Fibroblast of the conjunctiva (primary cell): ENCODE measurements around the gene GAPDH.

Experiments used
- DNase-seq: peaks from one replicate; pipeline ENCODE4 v3.0.0-alpha.2; 2010; ENCODE audit warnings: low read depth

Gene GAPDH

DNA sequence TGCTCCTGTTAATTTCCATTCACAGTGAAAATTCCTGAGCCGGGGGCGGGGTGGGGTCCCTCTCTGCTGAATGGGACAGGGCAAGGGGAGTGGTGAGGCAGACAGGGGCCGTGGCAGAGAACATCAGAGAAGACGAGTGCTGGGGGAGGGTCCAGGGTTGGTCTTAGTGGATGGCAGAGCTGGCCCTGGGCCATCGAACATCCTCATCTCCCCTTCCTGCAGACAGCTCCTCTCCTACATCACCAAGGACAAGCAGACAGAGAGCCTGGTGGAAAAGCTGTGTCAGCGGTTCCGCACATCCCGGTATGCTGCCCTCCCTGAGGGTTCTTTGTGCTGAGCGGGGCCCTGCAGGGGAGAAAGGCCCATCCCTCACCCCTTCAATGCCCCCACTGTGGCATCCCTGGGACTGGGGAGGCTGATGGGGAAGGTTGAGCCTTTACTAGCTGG, 5.0 kb upstream of the GAPDH start:
- no peak for DNase-seq

DNA sequence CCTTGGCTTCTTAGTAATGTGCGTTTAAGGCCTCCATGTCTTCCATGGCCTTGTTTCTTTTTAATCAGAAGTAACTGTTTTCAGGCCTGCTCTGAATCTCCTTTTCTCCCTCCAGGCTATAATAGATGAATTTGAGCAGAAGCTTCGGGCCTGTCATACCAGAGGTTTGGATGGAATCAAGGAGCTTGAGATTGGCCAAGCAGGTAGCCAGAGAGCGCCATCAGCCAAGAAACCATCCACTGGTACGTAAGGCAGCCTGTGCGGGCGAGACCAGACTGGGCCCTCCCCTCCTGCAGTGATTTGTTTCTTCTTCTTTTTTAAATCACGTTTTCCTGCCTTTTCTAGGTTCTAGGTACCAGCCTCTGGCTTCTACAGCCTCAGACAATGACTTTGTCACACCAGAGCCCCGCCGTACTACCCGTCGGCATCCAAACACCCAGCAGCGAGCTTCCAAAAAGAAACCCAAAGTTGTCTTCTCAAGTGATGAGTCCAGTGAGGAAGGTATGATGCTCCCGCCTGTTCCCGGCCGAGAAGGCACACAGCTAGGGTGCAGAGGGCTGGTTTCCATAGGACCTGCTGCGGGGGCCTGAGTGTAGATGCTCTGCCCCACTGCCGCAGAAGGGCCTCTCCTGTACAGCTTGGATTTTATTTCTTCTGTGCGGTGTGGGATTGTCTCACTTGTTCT, 3.6 kb upstream of the GAPDH start:
- DNase-seq: no peak

DNA sequence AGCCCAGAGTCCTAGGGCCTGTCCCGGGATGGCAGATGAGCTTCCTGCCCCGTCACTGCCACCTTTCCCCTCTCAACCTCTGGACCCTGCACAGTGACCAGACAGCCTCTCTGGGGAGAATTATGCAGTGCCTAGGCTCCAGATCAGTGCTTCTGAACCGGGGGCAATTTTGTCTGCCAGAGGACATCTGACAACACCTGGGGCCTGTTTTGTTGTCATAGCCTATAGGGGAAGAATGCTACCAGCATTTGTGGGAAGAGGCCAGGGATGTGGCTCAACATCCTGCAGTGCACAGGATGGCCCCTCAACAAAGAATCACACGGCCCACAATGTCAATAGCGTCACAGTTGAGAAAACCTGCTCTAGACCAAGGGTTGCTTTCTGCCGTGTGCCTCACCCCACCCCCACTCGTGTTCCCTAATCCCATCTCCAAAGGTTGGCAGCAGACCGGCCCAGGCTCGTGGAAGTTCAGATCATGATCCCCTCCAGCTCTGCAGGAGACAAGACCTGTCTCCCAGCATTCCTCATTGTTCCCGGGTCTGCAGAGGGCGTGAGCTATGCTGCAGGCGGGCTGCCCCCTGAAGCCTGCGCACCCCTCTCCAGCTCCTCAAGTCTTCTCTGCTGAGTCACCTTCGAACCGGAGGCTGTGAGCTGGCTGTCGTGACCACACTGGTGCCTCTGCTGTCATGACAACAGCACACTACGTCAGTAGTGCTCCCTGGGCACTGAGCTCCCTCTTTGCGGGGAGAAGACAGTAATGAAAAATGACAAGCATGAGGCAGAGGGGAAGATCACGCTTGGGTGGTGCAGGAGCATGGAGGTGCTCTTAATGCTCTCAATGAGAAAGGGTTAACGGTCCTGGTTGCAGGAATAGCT, 2.0 kb upstream of the GAPDH start:
- DNase-seq: peak; percentile 91

DNA sequence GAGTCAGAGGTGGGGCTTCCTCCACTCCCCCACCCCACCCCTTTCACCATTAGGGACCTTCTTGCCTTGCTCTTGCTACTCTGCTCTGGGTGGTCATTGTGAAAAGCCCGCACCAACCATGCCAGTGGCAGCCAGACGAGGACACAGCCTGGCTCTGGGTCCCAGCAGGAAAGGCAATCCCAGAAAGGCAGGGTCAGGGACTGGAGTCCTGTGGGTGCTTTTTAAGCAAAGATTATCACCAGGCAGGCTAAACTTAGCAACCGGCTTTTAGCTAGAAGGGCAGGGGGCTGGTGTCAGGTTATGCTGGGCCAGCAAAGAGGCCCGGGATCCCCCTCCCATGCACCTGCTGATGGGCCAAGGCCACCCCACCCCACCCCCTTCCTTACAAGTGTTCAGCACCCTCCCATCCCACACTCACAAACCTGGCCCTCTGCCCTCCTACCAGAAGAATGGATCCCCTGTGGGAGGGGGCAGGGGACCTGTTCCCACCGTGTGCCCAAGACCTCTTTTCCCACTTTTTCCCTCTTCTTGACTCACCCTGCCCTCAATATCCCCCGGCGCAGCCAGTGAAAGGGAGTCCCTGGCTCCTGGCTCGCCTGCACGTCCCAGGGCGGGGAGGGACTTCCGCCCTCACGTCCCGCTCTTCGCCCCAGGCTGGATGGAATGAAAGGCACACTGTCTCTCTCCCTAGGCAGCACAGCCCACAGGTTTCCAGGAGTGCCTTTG, 1.2 kb upstream of the GAPDH start:
- DNase-seq: no peak

DNA sequence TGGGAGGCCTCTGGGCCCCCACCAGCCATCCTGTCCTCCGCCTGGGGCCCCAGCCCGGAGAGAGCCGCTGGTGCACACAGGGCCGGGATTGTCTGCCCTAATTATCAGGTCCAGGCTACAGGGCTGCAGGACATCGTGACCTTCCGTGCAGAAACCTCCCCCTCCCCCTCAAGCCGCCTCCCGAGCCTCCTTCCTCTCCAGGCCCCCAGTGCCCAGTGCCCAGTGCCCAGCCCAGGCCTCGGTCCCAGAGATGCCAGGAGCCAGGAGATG, 729 bp upstream of the GAPDH start:
- no peak for DNase-seq

DNA sequence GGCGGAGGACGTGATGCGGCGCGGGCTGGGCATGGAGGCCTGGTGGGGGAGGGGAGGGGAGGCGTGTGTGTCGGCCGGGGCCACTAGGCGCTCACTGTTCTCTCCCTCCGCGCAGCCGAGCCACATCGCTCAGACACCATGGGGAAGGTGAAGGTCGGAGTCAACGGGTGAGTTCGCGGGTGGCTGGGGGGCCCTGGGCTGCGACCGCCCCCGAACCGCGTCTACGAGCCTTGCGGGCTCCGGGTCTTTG, 303 bp downstream of the GAPDH start:
- DNase-seq: no peak

DNA sequence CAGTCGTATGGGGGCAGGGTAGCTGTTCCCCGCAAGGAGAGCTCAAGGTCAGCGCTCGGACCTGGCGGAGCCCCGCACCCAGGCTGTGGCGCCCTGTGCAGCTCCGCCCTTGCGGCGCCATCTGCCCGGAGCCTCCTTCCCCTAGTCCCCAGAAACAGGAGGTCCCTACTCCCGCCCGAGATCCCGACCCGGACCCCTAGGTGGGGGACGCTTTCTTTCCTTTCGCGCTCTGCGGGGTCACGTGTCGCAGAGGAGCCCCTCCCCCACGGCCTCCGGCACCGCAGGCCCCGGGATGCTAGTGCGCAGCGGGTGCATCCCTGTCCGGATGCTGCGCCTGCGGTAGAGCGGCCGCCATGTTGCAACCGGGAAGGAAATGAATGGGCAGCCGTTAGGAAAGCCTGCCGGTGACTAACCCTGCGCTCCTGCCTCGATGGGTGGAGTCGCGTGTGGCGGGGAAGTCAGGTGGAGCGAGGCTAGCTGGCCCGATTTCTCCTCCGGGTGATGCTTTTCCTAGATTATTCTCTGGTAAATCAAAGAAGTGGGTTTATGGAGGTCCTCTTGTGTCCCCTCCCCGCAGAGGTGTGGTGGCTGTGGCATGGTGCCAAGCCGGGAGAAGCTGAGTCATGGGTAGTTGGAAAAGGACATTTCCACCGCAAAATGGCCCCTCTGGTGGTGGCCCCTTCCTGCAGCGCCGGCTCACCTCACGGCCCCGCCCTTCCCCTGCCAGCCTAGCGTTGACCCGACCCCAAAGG, 804 bp downstream of the GAPDH start:
- DNase-seq: no peak

DNA sequence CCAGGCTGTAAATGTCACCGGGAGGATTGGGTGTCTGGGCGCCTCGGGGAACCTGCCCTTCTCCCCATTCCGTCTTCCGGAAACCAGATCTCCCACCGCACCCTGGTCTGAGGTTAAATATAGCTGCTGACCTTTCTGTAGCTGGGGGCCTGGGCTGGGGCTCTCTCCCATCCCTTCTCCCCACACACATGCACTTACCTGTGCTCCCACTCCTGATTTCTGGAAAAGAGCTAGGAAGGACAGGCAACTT, 1.3 kb downstream of the GAPDH start:
- no peak for DNase-seq

DNA sequence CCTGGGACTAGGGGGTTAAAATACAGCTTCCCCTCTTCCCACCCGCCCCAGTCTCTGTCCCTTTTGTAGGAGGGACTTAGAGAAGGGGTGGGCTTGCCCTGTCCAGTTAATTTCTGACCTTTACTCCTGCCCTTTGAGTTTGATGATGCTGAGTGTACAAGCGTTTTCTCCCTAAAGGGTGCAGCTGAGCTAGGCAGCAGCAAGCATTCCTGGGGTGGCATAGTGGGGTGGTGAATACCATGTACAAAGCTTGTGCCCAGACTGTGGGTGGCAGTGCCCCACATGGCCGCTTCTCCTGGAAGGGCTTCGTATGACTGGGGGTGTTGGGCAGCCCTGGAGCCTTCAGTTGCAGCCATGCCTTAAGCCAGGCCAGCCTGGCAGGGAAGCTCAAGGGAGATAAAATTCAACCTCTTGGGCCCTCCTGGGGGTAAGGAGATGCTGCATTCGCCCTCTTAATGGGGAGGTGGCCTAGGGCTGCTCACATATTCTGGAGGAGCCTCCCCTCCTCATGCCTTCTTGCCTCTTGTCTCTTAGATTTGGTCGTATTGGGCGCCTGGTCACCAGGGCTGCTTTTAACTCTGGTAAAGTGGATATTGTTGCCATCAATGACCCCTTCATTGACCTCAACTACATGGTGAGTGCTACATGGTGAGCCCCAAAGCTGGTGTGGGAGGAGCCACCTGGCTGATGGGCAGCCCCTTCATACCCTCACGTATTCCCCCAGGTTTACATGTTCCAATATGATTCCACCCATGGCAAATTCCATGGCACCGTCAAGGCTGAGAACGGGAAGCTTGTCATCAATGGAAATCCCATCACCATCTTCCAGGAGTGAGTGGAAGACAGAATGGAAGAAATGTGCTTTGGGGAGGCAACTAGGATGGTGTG, 1.9 kb downstream of the GAPDH start:
- no peak for DNase-seq

DNA sequence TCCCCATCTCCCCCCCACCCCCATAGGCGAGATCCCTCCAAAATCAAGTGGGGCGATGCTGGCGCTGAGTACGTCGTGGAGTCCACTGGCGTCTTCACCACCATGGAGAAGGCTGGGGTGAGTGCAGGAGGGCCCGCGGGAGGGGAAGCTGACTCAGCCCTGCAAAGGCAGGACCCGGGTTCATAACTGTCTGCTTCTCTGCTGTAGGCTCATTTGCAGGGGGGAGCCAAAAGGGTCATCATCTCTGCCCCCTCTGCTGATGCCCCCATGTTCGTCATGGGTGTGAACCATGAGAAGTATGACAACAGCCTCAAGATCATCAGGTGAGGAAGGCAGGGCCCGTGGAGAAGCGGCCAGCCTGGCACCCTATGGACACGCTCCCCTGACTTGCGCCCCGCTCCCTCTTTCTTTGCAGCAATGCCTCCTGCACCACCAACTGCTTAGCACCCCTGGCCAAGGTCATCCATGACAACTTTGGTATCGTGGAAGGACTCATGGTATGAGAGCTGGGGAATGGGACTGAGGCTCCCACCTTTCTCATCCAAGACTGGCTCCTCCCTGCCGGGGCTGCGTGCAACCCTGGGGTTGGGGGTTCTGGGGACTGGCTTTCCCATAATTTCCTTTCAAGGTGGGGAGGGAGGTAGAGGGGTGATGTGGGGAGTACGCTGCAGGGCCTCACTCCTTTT, 2.7 kb downstream of the GAPDH start:
- DNase-seq: no peak

DNA sequence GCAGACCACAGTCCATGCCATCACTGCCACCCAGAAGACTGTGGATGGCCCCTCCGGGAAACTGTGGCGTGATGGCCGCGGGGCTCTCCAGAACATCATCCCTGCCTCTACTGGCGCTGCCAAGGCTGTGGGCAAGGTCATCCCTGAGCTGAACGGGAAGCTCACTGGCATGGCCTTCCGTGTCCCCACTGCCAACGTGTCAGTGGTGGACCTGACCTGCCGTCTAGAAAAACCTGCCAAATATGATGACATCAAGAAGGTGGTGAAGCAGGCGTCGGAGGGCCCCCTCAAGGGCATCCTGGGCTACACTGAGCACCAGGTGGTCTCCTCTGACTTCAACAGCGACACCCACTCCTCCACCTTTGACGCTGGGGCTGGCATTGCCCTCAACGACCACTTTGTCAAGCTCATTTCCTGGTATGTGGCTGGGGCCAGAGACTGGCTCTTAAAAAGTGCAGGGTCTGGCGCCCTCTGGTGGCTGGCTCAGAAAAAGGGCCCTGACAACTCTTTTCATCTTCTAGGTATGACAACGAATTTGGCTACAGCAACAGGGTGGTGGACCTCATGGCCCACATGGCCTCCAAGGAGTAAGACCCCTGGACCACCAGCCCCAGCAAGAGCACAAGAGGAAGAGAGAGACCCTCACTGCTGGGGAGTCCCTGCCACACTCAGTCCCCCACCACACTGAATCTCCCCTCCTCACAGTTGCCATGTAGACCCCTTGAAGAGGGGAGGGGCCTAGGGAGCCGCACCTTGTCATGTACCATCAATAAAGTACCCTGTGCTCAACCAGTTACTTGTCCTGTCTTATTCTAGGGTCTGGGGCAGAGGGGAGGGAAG, 3.5 kb downstream of the GAPDH start:
- peak; percentile 74 for DNase-seq

DNA sequence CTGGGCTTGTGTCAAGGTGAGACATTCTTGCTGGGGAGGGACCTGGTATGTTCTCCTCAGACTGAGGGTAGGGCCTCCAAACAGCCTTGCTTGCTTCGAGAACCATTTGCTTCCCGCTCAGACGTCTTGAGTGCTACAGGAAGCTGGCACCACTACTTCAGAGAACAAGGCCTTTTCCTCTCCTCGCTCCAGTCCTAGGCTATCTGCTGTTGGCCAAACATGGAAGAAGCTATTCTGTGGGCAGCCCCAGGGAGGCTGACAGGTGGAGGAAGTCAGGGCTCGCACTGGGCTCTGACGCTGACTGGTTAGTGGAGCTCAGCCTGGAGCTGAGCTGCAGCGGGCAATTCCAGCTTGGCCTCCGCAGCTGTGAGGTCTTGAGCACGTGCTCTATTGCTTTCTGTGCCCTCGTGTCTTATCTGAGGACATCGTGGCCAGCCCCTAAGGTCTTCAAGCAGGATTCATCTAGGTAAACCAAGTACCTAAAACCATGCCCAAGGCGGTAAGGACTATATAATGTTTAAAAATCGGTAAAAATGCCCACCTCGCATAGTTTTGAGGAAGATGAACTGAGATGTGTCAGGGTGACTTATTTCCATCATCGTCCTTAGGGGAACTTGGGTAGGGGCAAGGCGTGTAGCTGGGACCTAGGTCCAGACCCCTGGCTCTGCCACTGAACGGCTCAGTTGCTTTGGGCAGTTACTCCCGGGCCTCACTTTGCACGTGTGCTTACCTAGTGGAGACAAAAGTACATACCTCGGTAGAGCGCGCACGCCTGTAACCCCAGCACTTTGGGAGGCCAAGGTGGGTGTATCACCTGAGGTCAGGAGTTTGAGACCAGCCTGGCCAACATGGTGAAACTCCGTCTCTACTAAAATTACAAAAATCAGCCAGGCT, 4.3 kb downstream of the GAPDH start:
- no peak for DNase-seq

DNA sequence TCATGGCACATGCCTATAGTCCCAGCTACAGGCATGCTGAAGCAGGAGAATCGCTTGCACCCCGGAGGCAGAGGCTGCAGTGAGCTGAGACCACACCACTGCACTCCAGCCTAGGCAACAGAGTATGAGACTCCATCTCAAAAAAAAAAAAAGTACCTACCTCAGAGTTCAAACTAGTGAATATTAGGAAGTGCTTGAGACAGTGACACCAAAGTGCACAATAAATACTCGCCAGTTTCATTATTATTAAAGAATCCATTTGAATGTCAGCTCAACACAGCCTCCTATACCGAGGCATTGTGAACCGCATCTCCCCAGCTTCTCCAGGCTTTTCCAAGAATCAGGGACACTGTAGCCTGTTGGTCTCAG, 5.0 kb downstream of the GAPDH start:
- DNase-seq: no peak

DNA sequence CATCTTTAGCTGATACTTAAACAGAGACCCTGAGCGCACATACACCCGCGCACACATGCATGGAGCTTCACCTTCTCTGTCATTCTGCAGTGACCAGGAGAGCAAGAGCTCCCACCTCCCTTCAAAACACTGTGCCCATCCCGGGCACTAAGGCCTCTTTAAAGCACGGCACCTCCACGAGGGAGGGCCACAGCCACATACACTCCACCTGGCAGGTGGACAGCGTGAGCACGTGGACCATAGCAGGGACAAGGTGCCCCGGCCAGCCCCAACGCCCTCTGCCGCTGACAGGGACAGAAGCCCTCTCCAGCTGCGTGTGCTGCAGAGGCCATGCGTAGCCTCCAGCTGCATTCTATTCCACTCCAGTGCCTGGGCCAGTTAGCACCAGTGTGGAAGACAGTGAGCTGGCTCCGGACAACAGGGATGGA, 5.4 kb downstream of the GAPDH start:
- DNase-seq: no peak

DNA sequence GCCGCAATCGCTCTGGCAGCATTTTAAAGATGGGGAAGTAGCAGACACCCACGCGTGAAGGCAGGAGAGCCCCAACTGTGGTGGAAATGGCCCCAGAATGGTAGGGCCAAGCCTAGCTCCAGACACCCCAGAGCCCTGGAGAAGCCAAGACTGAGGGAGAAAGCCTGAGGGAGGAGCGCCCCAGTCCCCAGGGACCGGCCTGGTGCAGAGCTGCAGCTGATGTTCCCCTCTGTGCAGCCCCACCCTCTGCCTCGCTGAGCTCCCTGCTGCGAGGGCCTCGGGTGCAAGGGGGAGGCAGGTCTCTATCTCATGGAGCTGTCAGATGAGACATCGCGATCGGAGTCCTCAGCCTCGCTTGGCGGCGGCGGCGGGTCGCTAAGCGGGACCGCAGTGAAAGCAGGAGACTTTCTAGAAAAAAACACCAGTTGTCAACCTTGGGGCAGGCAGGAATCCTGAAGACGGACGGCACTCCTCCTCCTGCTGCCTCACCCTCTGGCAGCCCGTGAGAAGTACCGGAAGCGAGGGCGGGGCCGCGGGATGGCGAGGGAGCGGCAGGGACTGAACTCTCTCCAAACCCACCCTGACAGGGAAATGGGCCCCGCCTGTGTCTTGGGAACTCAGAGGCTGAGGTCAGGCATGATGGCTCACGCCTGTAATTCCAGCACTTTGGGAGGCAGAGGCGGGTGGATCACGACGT, 6.0 kb downstream of the GAPDH start:
- peak; percentile 88 for DNase-seq

DNA sequence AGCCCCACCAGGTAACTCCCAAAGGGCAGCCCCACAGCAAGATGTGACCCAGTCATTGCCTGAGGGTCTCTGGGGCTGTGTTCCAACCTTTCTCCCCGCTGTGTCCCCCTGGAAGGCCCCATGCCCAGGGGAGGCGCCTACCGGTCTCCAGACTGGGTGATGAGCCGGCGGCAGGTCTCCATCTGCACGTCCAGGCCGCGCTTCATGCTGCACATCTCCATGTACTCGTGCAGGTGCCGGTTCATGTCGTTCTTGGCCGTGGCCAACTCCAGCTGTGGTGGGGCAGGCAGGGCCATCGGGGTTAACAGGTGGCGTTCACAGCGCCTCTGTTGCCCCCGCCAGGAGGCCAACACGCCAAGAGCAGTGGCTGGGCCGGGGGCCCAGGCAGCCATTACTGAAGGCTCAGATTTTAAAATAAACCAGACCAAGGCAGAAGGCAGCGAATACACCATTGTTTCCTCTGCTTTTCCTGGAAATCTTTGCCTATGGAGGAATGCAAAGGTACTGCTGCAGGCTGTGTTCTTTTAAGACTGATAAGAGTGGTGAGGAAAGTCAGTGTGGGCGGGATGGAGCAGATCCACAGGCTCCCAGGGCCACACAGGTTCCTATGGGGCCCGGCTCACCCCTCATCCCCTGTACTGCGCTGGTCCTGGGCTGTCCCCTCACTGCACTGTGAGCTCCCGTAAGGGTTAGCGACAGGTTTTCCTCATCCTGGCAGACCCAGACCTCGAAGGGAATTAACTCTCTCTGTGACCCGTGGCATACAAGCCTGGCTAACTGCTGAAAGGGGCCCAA, 7.3 kb downstream of the GAPDH start:
- no peak for DNase-seq

DNA sequence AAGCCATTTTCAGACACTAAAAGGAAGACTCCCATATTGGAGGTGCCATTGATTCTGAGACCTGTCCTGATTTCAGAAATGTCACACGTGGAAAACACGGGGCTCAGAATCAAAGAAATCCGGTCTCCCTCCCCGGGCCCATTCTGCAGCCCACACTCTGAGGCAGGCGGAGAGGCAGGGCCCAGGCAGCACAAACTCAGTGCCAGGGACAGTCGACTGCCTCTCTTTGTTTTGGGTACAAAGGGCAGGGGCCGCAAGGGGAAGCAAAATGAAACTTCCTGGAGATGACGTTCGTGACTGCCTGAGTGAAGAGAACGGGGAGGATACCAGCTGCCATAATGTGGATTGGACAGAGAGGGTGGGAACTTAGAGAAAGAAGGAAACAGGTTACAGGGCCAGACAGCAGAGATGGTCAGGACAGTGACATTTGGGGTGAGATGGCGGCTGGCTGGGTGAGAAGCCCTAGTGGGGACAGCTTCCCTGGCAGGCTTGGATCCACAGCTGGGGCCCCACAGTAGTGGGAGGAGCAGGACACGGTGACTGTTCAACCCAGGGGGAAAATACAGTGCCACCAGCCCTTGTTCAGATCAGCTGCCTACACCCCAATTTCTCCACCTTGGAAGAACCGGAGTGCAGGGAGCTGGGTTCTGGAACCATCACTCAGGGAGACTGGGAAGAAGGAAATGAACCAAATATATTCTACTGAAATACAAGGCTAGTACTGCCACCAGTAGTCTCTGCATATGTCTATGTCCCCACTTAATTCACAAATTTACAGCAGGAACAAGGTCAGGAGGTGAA, 8.1 kb downstream of the GAPDH start:
- DNase-seq: no peak
